Activated T-helper 1 cell treated with Interleukin-2 at 50 U/mL for 16 hours (primary cell): ENCODE measurements around the gene BAHCC1.

Source experiments
- DNase-seq: peaks from one replicate; pipeline ENCODE4 v3.0.0-alpha.2; 2020; ENCODE audit warnings: low read depth

Gene BAHCC1

DNA sequence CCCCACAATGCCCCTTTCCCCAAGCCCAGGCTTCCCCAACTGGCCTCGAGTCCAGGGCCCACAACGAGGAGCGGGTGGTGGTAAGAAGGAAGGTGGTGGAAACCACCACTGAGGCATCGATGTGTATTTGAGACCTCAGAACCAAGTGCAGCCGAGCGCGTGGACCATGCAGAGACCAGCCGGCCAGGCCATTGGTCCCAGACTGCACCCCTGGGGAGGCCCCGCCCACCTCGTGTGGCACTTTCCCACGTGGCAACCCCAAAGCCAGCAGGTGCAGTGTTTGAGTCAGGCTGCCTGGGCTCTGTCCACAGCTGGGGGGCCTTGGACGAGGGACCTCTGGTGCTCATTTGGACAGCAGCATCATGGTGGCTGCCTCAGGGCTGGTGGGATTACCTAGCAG lies 28.1 kb upstream of the BAHCC1 start:
- no peak for DNase-seq

GRCh38 chr17:81368161-81369022 lies 26.9 kb upstream of the BAHCC1 start:
- no peak for DNase-seq

DNA sequence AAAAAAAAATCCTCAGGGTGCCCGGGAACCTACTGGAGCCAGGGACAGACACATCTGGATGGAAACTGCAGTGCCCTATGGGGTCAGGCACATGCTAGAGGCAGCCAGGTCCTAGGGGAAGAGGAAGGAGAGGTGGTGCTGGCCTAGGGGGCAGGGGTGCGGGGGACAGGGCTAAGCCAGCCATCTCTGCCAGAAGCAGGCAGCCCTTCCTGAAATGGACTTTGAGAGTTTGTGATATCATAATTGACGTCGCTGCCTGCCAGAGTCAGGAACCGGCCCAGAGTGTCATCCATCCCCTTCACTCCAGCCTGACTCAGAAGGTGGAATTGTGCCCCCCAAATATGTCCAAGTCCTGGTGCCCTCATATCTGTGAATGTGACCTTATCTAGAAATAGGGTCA lies 25.0 kb upstream of the BAHCC1 start:
- no peak for DNase-seq

GRCh38 chr17:81371910-81372760 lies 23.1 kb upstream of the BAHCC1 start:
- no peak for DNase-seq

DNA sequence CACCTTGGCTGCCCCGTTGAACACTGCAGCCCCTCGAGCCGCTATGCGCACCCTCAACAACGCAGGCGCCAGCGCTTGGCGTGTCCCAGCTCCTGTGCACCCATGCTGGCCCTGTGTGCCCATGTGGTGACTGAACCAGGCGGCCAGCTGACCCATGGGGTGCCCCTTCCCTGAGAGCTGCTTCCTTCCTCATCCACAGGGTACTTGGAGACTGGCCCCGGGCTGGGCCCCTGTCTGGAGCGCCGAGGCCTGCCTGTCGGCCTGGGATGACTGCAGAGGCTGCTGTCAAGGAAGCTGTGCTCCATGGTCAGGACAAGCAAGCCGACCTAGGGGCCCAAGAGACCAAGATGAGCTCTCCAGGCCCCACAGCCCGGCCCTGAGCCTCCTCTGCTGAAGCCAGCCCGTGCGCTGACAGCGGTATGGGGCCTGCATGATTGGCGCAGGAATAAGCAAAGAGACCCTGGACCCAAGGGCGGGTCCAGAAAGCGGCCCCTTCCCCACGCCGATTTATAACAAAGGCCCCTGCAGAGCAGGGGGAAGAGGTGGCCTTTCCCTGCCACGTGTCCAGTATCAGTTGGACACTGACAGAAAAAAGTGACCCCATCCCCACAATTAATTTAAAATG lies 21.6 kb upstream of the BAHCC1 start:
- DNase-seq = no peak

- no peak for DNase-seq
Measured at GRCh38 chr17:81374890-81375289, 20.4 kb upstream of the BAHCC1 start.

- DNase-seq = no peak
Measured at GRCh38 chr17:81376946-81377714, 18.1 kb upstream of the BAHCC1 start.

GRCh38 chr17:81378941-81379511 lies 16.2 kb upstream of the BAHCC1 start:
- DNase-seq = no peak

DNA sequence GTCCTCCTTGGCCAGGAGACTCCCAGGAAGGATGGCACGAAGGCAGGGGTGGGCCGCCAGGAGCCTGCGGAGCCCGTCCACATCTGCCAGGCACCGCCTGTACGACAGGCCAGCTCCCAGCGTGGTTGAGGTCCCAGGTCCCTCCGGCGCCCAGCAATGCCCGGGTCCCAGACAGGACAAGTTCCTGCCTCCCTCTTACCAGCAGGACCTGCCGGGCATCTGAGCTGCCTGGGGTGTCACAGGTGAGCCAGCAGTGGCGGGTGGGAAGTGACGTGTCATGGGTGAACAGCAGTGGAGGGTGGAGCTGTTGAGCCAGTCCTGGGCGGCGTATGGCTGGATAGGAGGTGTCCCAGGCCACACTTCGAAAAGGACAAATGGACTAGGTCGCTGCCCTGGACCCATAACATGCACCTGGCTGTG lies 15.7 kb upstream of the BAHCC1 start:
- DNase-seq = no peak

- DNase-seq = no peak
Measured at GRCh38 chr17:81380131-81380530, 15.1 kb upstream of the BAHCC1 start.

DNA sequence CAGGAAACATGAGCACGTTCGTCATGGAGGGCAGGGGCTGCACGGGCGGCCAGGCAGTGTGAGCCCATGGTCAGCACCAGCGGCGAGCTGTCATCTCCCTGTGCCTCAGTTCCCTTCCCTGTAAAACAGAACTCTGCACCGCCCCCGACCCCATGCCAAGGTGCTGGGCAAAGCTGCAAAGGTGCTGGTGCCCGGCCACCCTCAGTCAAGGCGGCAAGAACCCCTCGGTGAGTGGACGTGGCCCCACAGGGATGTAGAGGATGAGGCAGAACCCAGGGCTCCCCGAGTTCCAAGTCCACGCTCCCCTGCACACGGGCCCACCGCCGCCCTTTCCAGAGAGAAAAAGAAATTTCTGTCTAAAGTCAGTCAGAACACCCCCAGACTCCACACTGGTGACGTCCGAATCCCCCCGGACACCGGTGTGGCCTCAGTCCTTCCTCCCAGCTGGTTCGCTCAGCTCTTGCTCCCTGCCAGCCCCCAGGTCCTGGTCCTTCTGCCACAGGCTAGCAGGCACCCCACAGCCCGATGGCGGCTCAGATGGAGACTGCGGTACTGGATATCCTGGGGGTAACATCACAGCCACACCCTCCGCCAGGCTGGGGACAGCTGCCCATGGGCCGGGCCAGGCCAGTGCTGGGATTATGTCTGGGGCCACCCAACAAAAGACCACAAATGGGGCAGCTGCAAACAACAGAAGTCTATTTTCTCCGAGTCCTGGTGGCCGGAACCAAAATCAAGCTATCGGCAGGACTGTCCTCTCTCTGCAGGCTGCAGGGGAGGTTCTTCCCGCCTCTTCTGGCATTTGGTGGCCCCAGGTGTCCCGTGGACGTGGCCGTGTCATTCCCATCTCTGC lies 14.4 kb upstream of the BAHCC1 start:
- no peak for DNase-seq

GRCh38 chr17:81381632-81382577 lies 13.4 kb upstream of the BAHCC1 start:
- no peak for DNase-seq

- DNase-seq = no peak
Measured at GRCh38 chr17:81382851-81383250, 12.4 kb upstream of the BAHCC1 start.

DNA sequence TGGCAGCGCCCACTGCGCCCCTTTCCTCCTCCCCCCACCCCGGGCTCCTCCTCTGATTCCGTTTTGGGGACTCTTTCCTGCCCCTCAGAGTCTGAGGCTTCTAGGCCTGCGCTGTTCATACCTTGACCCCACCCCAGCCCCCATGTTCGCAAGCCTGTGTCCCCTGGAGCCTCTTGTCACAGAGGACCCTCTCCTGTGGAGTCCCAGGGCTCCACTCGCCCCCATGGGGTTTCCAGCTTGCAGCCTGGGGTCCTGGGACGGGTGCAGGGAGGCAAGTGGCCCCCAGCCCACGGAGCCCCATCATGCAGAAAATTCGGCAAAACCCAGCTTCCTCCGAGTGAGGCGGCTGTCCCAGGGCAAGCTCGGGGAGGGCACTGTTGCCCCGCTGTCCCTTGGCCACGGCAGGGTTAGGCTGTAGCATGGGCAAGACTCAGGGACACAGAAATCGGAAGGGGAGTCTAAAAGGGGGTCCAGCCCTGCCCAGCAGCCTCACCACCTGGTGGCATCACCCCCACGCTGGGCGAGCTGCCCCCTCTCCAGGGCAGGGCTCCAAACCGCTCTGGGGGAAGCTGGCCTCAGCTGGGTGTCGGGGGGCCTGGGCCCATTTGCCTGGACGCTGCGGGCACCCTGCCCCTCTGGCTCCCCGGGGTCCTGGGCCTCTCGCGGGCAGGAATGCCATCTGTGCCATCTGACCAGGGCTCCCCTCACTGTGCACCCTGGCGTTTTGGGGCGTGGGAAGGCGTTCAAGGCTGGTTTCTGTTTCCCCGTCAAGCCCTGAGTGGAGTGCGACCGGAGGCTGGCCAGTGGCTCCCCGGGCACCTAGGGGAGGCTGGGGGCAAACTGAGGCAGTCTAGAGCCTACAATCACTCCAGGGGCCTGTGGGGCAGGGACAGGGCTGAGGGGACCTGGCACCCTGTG lies 11.5 kb upstream of the BAHCC1 start:
- DNase-seq = no peak

DNA sequence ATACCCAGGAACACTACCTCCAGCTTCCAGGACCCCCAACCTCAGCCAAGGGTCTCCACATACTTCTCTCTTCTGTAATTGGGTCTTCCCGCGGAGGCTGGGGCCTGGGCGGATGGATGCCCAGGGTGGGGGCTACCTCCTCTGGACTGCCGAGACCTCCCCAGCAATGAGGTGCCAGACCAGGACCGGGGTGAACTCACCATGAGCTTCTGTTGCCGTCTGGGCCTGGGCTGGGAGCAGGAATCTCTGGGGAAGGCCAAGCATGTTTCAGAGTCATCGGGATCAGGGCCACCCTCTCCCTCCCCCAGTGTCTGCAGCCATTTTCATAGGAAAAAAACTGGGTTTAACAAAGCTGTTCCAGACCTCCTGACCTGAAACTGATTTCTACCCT lies 10.3 kb upstream of the BAHCC1 start:
- no peak for DNase-seq

DNA sequence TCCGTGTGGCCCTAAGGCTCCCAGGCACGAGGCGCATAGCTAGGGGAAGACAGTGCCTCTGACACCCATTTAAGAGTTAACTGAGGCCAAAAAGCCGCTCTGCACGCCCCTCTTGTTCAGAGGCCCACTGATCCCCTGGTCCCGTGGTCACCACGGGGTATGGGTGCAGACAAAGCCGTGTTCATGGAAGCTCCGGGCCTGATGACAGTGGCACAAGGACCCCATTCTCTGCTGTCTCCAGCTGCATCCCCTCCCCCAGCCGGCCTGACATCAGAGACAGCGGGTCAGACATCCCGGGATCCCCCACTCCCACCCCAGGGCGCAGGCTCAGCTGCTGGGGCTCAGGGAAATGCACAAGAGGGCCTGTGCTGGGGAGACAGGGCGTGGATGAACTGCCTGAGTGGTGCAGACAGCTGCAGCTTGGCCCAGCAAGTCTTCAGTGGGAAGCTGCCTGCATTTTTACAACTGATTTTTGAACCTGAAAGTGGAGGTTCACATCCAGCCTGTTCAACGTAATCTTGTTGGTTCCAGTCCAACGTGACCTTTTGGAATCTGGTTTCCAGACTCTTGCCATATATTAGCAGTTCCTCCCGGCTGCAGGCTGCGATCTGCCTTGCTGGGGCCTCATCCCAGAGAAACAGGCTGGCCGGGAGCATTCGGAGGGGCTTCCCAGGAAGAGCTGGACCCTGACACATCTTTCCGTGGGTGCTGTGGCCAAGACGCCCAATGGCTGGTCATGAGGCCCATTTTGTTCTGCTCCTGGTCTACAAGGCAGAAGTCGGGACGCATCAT lies 9.7 kb upstream of the BAHCC1 start:
- no peak for DNase-seq

- DNase-seq = no peak
Measured at GRCh38 chr17:81386141-81386645, 9.1 kb upstream of the BAHCC1 start.
